Measurements from ENCODE around the gene NF1. TPM values are rescaled to one million over a fixed set of nuclear protein-coding genes. Genes with fewer than 3 reads are reported as not detected.
"Not testable (repeated sequence)": the region's sequence is repeated elsewhere in the genome, so short reads cannot be mapped to it uniquely, and the experiment has no call there.

NF1 gene
- polyA plus RNA-seq, 6 donors from 2014 or later, result 4.8 to 10.2 (median 8.3) TPM

DNA sequence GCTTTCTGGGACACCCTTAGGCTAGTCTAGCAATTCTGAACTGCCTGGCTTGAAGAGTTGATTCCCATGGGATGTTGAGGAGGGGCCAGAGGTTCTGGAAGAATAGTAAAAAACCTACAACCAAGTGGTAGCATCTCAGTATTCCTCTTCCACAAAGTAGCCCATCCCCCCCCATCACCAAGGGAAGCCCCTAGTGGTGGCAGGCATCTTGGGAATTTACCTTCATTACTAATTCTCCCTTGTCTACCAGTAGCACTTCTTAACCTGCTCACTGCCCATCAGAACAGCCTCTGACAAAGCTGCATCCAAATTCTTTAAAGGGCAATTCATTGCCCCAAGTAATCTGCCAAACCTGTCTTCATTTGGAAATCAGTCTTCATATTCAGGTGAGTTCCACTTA lies 283.9 kb downstream of the NF1 start:
- Mint-ChIP-seq H3K4me1 (peaks cover 0 to 7% (median 3%) of the 10 kb centered on the region in 3 donors), H3K36me3 (no peaks in the 10 kb centered on the region), H3K4me3 (no peak overlapping the region), H3K9me3 (no peaks in the 10 kb centered on the region), H3K27ac (peak overlapping the region in 1 of 6 donors; percentile 44), H3K27me3 (no peaks in the 10 kb centered on the region)
- no peak for ATAC-seq (ENCODE audit: low read depth in 2 of 2)
- no peak for DNase-seq

GRCh38 chr17:31379597-31380205 lies 284.9 kb downstream of the NF1 start:
- no peak for ATAC-seq (ENCODE audit: low read depth in 2 of 2)
- DNase-seq, result no peak
- Mint-ChIP-seq H3K9me3 (no peaks in the 10 kb centered on the region), H3K27me3 (no peaks in the 10 kb centered on the region), H3K4me3 (no peak overlapping the region), H3K36me3 (no peaks in the 10 kb centered on the region), H3K27ac (no peak overlapping the region), H3K4me1 (no peaks in the 10 kb centered on the region)

DNA sequence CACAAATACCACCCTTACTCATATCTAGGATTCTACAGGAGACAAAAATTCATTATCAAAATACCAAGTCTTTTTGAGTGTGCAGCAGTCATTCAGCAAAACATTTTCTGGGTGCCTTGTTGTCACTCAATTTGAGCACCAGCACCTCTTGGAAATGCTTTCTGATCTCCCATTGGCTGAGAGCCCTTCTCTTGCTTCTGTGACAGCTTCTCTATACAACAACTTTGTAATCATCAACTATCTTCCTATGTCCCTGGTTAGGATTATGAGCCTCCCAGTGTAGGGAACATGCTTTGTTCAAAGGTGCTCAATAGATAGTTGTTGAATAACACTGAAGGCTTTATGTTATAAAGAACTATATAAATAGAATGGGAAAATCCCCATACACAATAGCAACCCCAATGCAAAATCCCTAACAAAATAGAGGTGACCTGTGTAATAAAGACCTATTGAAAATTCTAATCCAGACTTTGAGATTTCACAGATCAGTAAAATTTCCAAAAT lies 286.4 kb downstream of the NF1 start:
- DNase-seq (no peak), ATAC-seq (ENCODE audit: low read depth in 2 of 2) (no peak)
- Mint-ChIP-seq H3K4me3 (no peak overlapping the region), H3K9me3 (no peaks in the 10 kb centered on the region), H3K36me3 (no peaks in the 10 kb centered on the region), H3K4me1 (no peaks in the 10 kb centered on the region), H3K27me3 (no peaks in the 10 kb centered on the region), H3K27ac (no peak overlapping the region)

GRCh38 chr17:31382668-31383275 lies 288.0 kb downstream of the NF1 start:
- not testable (repeated sequence) for H3K36me3 Mint-ChIP-seq; H3K9me3 Mint-ChIP-seq; H3K27me3 Mint-ChIP-seq; H3K4me3 Mint-ChIP-seq; ATAC-seq (ENCODE audit: low read depth in 2 of 2); H3K27ac Mint-ChIP-seq; DNase-seq; H3K4me1 Mint-ChIP-seq

GRCh38 chr17:31383488-31383887 lies 288.7 kb downstream of the NF1 start:
- H3K9me3 Mint-ChIP-seq; H3K4me3 Mint-ChIP-seq; DNase-seq; H3K27me3 Mint-ChIP-seq; H3K4me1 Mint-ChIP-seq; H3K36me3 Mint-ChIP-seq; ATAC-seq (ENCODE audit: low read depth in 2 of 2): not testable (repeated sequence)
- peak overlapping the region in 1 of 6 donors; percentile 47 for H3K27ac Mint-ChIP-seq

GRCh38 chr17:31385428-31386285 lies 290.9 kb downstream of the NF1 start:
- no peak overlapping the region for H3K27ac Mint-ChIP-seq
- DNase-seq (no peak), ATAC-seq (ENCODE audit: low read depth in 2 of 2) (no peak)
- peaks cover 9 to 19% (median 10%) of the 10 kb centered on the region in 3 donors for H3K27me3 Mint-ChIP-seq
- no peaks in the 10 kb centered on the region for H3K9me3 Mint-ChIP-seq
- H3K4me1 Mint-ChIP-seq, result peaks cover 11 to 12% (median 11%) of the 10 kb centered on the region in 3 donors
- no peak overlapping the region for H3K4me3 Mint-ChIP-seq
- no peaks in the 10 kb centered on the region for H3K36me3 Mint-ChIP-seq

DNA sequence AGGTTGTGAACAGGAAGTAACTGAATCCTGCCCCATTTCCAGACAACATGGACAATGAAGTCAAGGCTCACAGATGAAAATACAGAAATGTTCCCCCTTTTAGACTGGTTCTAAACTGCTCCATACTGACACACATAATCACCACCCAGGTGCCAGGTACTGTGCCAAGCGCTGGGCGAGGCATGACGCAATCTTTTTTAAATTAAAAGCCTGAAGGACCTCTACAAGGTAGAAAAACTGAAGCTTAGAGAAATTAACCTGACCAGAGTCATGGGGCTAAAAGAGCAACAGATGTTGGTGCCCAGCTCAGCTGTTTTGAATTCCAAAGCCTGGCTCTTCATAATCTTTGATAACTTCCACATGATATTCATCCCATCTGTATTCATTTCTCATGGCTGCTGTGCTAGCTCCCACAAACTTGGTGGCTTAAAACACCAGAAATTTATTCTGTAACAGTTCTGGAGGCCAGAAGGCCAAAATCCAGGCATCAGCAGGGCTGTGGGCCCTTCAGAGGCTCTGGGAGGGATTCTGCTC lies 291.8 kb downstream of the NF1 start:
- Mint-ChIP-seq H3K4me1 (peaks cover 11 to 17% (median 15%) of the 10 kb centered on the region in 3 donors), H3K4me3 (no peak overlapping the region), H3K36me3 (no peaks in the 10 kb centered on the region), H3K27ac (no peak overlapping the region), H3K9me3 (no peaks in the 10 kb centered on the region), H3K27me3 (peaks cover 10 to 23% (median 11%) of the 10 kb centered on the region in 3 donors)
- DNase-seq (no peak), ATAC-seq (ENCODE audit: low read depth in 2 of 2) (no peak)

GRCh38 chr17:31387438-31387837 lies 292.7 kb downstream of the NF1 start:
- Mint-ChIP-seq H3K4me1 (peaks cover 14 to 20% (median 15%) of the 10 kb centered on the region in 3 donors), H3K27ac (no peak overlapping the region), H3K27me3 (peaks cover 12 to 28% (median 15%) of the 10 kb centered on the region in 3 donors), H3K36me3 (no peaks in the 10 kb centered on the region), H3K9me3 (no peaks in the 10 kb centered on the region), H3K4me3 (no peak overlapping the region)
- ATAC-seq (ENCODE audit: low read depth in 2 of 2) (no peak), DNase-seq (no peak)

GRCh38 chr17:31388351-31388750 lies 293.6 kb downstream of the NF1 start:
- no peak for ATAC-seq (ENCODE audit: low read depth in 2 of 2)
- Mint-ChIP-seq H3K27ac (peak overlapping the region in 1 of 6 donors; percentile 38), H3K9me3 (no peaks in the 10 kb centered on the region), H3K36me3 (no peaks in the 10 kb centered on the region), H3K4me1 (peaks cover 15 to 22% (median 17%) of the 10 kb centered on the region in 3 donors), H3K27me3 (peaks cover 20 to 37% (median 24%) of the 10 kb centered on the region in 3 donors), H3K4me3 (peak overlapping the region in 1 of 8 donors; percentile 16)
- no peak for DNase-seq

GRCh38 chr17:31388770-31389656 lies 294.2 kb downstream of the NF1 start:
- peak overlapping the region in 2 of 8 donors; percentile 51 to 75 for H3K4me3 Mint-ChIP-seq
- ATAC-seq (ENCODE audit: low read depth in 2 of 2) (peak; percentile 63 to 67), DNase-seq (peak; percentile 50)
- H3K9me3 Mint-ChIP-seq, result no peaks in the 10 kb centered on the region
- peak overlapping the region in 1 of 6 donors; percentile 24 for H3K27ac Mint-ChIP-seq
- H3K36me3 Mint-ChIP-seq, result no peaks in the 10 kb centered on the region
- peaks cover 25 to 43% (median 31%) of the 10 kb centered on the region in 3 donors for H3K27me3 Mint-ChIP-seq
- H3K4me1 Mint-ChIP-seq, result peaks cover 15 to 22% (median 17%) of the 10 kb centered on the region in 3 donors

GRCh38 chr17:31389657-31390381 lies 295.0 kb downstream of the NF1 start:
- DNase-seq (no peak), ATAC-seq (ENCODE audit: low read depth in 2 of 2) (no peak)
- Mint-ChIP-seq H3K4me3 (peak overlapping the region in 7 of 8 donors; percentile 73 to 90 (median 83)), H3K9me3 (peaks cover 0 to 3% (median 0%) of the 10 kb centered on the region in 7 donors), H3K27ac (no peak overlapping the region), H3K4me1 (peaks cover 15 to 22% (median 17%) of the 10 kb centered on the region in 3 donors), H3K36me3 (no peaks in the 10 kb centered on the region), H3K27me3 (peaks cover 32 to 51% (median 39%) of the 10 kb centered on the region in 3 donors)

DNA sequence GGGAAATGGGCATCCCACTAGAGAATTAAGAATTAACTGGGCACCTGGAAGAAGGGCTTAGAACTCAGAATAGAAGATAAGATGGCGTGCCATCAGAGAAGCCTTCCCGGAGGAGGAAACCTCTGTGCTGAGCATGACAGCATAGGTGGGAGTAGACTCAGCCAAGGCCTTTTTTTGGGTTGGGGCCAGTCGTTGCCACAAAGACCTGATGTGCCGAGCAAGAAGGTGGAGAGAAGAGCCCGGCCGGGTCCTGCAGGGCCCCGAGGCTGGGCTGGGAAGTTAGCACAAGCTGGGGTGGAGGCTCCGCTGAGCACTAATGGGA lies 295.6 kb downstream of the NF1 start:
- Mint-ChIP-seq H3K4me3 (peak overlapping the region; percentile 73 to 90 (median 82)), H3K9me3 (peaks cover 0 to 3% (median 0%) of the 10 kb centered on the region in 7 donors), H3K4me1 (peaks cover 15 to 22% (median 17%) of the 10 kb centered on the region in 3 donors), H3K36me3 (no peaks in the 10 kb centered on the region), H3K27me3 (peaks cover 36 to 56% (median 45%) of the 10 kb centered on the region in 3 donors), H3K27ac (no peak overlapping the region)
- ATAC-seq (ENCODE audit: low read depth in 2 of 2), result no peak
- no peak for DNase-seq

Measured in naive B cell (primary cell).